ENCODE data around the gene SNAI3.

SNAI3 gene

GRCh38 chr16:88665570-88665969, 20.7 kb downstream of the SNAI3 start:
- peaks cover 21% of the 10 kb centered on the region for H3K79me2 ChIP-seq (ENCODE audit: insufficient read depth, low read length)
- 0 out of 2 replicates have a peak, but pooled peaks cover 2% of the 10 kb centered on the region for H4K20me1 ChIP-seq (ENCODE audit: low read depth, low read length)
- H3K4me2 ChIP-seq (ENCODE audit: low read depth, low read length, poor library complexity, severe bottlenecking): no peak overlapping the region
- H3K27me3 ChIP-seq (ENCODE audit: low read length): no peaks in the 10 kb centered on the region
- H3K9me2 ChIP-seq (replicated peaks; ENCODE audit: insufficient read depth, low read length): no peaks in the 10 kb centered on the region
- no peak overlapping the region for H2AFZ ChIP-seq (ENCODE audit: low read depth, low read length, severe bottlenecking)
- peaks cover 21% of the 10 kb centered on the region for H3F3A ChIP-seq (ENCODE audit: insufficient read depth)
- H3K9me3 ChIP-seq (ENCODE audit: insufficient read depth, low read length): no peaks in the 10 kb centered on the region
- H3K4me3 ChIP-seq (ENCODE audit: insufficient read depth, low read length, poor library complexity, severe bottlenecking): no peak overlapping the region
- TF ChIP-seq CTCF (IDR thresholded peaks at IDR 0.05; ENCODE audit: insufficient read depth, low read length, poor library complexity, severe bottlenecking) (no peak), EZH2phosphoT487 (conservative IDR thresholded peaks at IDR 0.05; ENCODE audit: low read length) (no peak)
- H3K36me3 ChIP-seq (ENCODE audit: low read length): no peaks in the 10 kb centered on the region
- H3K9ac ChIP-seq (ENCODE audit: low read length): no peak overlapping the region
- H3K27ac ChIP-seq (ENCODE audit: low read depth, low read length): no peak overlapping the region; the same call in 1 of the 2 replicates

- Histone ChIP-seq H3K4me2 (ENCODE audit: low read depth, low read length, poor library complexity, severe bottlenecking) (no peak overlapping the region), H3K9ac (ENCODE audit: low read length) (no peak overlapping the region), H4K20me1 (ENCODE audit: low read depth, low read length) (0 out of 2 replicates have a peak, but pooled peaks cover 2% of the 10 kb centered on the region), H3F3A (ENCODE audit: insufficient read depth) (peaks cover 21% of the 10 kb centered on the region), H3K79me2 (ENCODE audit: insufficient read depth, low read length) (peaks cover 23% of the 10 kb centered on the region), H3K27me3 (ENCODE audit: low read length) (no peaks in the 10 kb centered on the region), H3K36me3 (ENCODE audit: low read length) (no peaks in the 10 kb centered on the region), H2AFZ (ENCODE audit: low read depth, low read length, severe bottlenecking) (no peak overlapping the region), H3K27ac (ENCODE audit: low read depth, low read length) (no peak overlapping the region), H3K4me3 (ENCODE audit: insufficient read depth, low read length, poor library complexity, severe bottlenecking) (no peak overlapping the region), H3K9me2 (replicated peaks; ENCODE audit: insufficient read depth, low read length) (no peaks in the 10 kb centered on the region), H3K9me3 (ENCODE audit: insufficient read depth, low read length) (no peaks in the 10 kb centered on the region)
- no peak for TF ChIP-seq EZH2phosphoT487 (conservative IDR thresholded peaks at IDR 0.05; ENCODE audit: low read length)
These were observed 21.2 kb downstream of the SNAI3 start for GRCh38 chr16:88665148-88665547.

GRCh38 chr16:88662843-88663606, 23.3 kb downstream of the SNAI3 start, which contains the start of gene MVD:
MVD (minus strand) TSS chr16:88663091; CDS start chr16:88663080, 11 bp downstream.
- H3K9me3 ChIP-seq (ENCODE audit: insufficient read depth, low read length): no peaks in the 10 kb centered on the region
- peaks cover 21% of the 10 kb centered on the region for H3F3A ChIP-seq (ENCODE audit: insufficient read depth)
- H3K4me2 ChIP-seq (ENCODE audit: low read depth, low read length, poor library complexity, severe bottlenecking): peak within 1 kb of the TSS; percentile 92
- no peaks in the 10 kb centered on the region for H3K27me3 ChIP-seq (ENCODE audit: low read length)
- H3K79me2 ChIP-seq (ENCODE audit: insufficient read depth, low read length): peaks cover 36% of the 10 kb centered on the region
- H3K9me2 ChIP-seq (replicated peaks; ENCODE audit: insufficient read depth, low read length): no peaks in the 10 kb centered on the region
- no peak for TF ChIP-seq EZH2phosphoT487 (conservative IDR thresholded peaks at IDR 0.05; ENCODE audit: low read length)
- no peak for TF ChIP-seq CTCF (IDR thresholded peaks at IDR 0.05; ENCODE audit: insufficient read depth, low read length, poor library complexity, severe bottlenecking)
- no peaks in the 10 kb centered on the region for H3K36me3 ChIP-seq (ENCODE audit: low read length)
- H3K9ac ChIP-seq (ENCODE audit: low read length): peak within 1 kb of the TSS; percentile 94
- H3K4me3 ChIP-seq (ENCODE audit: insufficient read depth, low read length, poor library complexity, severe bottlenecking): peak within 1 kb of the TSS; percentile 90
- peak within 1 kb of the TSS; percentile 66 for H3K27ac ChIP-seq (ENCODE audit: low read depth, low read length)
- 0 out of 2 replicates have a peak, but pooled peaks cover 2% of the 10 kb centered on the region for H4K20me1 ChIP-seq (ENCODE audit: low read depth, low read length)
- peak within 1 kb of the TSS; percentile 80 for H2AFZ ChIP-seq (ENCODE audit: low read depth, low read length, severe bottlenecking)

Data from SU-DHL-6 (cell line).